MM.1S (cell line): ENCODE measurements around the gene SCAF4.

Experiments
- DNase-seq: peaks from one replicate; pipeline ENCODE4 v3.0.0-alpha.2; 2015
- H2AFZ ChIP-seq: fragments of 300-600 bp; sonication (generic); 2 replicates; pipeline ENCODE4 v1.6.0; 2016; ENCODE audit warnings: antibody characterized with exemption, low read length
- H3F3A ChIP-seq: fragments of 300-600 bp; sonication (generic); 2 replicates; pipeline ENCODE4 v1.6.1; 2016; ENCODE audit warnings: mild to moderate bottlenecking, antibody characterized with exemption, low read length, moderate library complexity, mixed read lengths; ENCODE audit not compliant: insufficient read depth
- H3K27ac ChIP-seq: fragments of 300-600 bp; sonication (generic); 2 replicates; pipeline ENCODE4 v1.5.1; 2016; ENCODE audit warnings: mild to moderate bottlenecking, low read length
- H3K27me3 ChIP-seq: fragments of 300-600 bp; sonication (generic); replicated peaks from 2 replicates; pipeline ENCODE4 v1.6.0; 2016; ENCODE audit warnings: low read length; ENCODE audit not compliant: insufficient read depth
- H3K36me3 ChIP-seq: fragments of 300-600 bp; sonication (generic); replicated peaks from 2 replicates; pipeline ENCODE4 v1.6.1; 2016; ENCODE audit warnings: mild to moderate bottlenecking, low read length, mixed read lengths; ENCODE audit not compliant: insufficient read depth
- H3K4me1 ChIP-seq: fragments of 300-600 bp; sonication (generic); 2 replicates; pipeline ENCODE4 v1.6.1; 2016; ENCODE audit warnings: low read length, mixed read lengths
- H3K4me2 ChIP-seq: fragments of 300-600 bp; sonication (generic); 2 replicates; pipeline ENCODE4 v1.6.0; 2016; ENCODE audit warnings: low read depth, low read length
- H3K4me3 ChIP-seq: fragments of 300-600 bp; sonication (generic); 2 replicates; pipeline ENCODE4 v1.5.1; 2016; ENCODE audit warnings: low read length, mixed read lengths
- H3K79me2 ChIP-seq: fragments of 300-600 bp; sonication (generic); 2 replicates; pipeline ENCODE4 v1.6.1; 2016; ENCODE audit warnings: mixed run types, low read length, mixed read lengths
- H3K9ac ChIP-seq: fragments of 300-600 bp; sonication (generic); 2 replicates; pipeline ENCODE4 v1.6.1; 2016; ENCODE audit warnings: low read length, mixed read lengths
- H3K9me2 ChIP-seq: fragments of 300-600 bp; sonication (generic); replicated peaks from 2 replicates; pipeline ENCODE4 v1.6.1; 2016; ENCODE audit warnings: mild to moderate bottlenecking, low read length, mixed read lengths; ENCODE audit not compliant: insufficient read depth
- H3K9me3 ChIP-seq: fragments of 300-600 bp; sonication (generic); replicated peaks from 2 replicates; pipeline ENCODE4 v1.6.1; 2016; ENCODE audit warnings: mild to moderate bottlenecking, low read length, mixed read lengths; ENCODE audit not compliant: insufficient read depth
- H4K20me1 ChIP-seq: fragments of 300-600 bp; sonication (generic); 2 replicates; pipeline ENCODE4 v1.6.1; 2016; ENCODE audit warnings: mild to moderate bottlenecking, low read length, moderate library complexity, mixed read lengths; ENCODE audit not compliant: insufficient read depth
- CTCF ChIP-seq: fragments of 300-600 bp; sonication (generic); IDR thresholded peaks from 2 replicates; pipeline ENCODE4 v1.5.1; 2016; ENCODE audit warnings: antibody characterized with exemption, low read length, mixed read lengths
- EZH2 ChIP-seq: fragments of 300-600 bp; sonication (generic); optimal IDR thresholded peaks from 2 replicates; pipeline ENCODE3; 2017; ENCODE audit warnings: low read depth, mild to moderate bottlenecking, antibody characterized with exemption, low read length, mixed read lengths
- EZH2phosphoT487 ChIP-seq: fragments of 300-600 bp; sonication (generic); IDR thresholded peaks from 2 replicates; pipeline ENCODE4 v1.6.1; 2018; ENCODE audit warnings: antibody characterized with exemption, low read length

Gene SCAF4

GRCh38 chr21:31683029-31683428 is 48.9 kb downstream of the SCAF4 start:
- H4K20me1 ChIP-seq, result no peaks in the 10 kb centered on the region
- H3K36me3 ChIP-seq, result peaks cover 15% of the 10 kb centered on the region
- H3K27me3 ChIP-seq, result no peaks in the 10 kb centered on the region
- H3F3A ChIP-seq, result no peaks in the 10 kb centered on the region
- H3K9ac ChIP-seq, result no peak overlapping the region
- H3K4me2 ChIP-seq, result no peak overlapping the region
- peaks cover 13% of the 10 kb centered on the region; the same call in 1 of the 2 replicates for H3K79me2 ChIP-seq
- no peak for DNase-seq
- H3K9me2 ChIP-seq, result no peaks in the 10 kb centered on the region
- no peak overlapping the region for H2AFZ ChIP-seq
- no peak for TF ChIP-seq EZH2
- TF ChIP-seq CTCF, result peak; percentile 10; the same call in 1 of the 2 replicates
- no peaks in the 10 kb centered on the region for H3K4me1 ChIP-seq
- H3K27ac ChIP-seq, result no peak overlapping the region
- no peaks in the 10 kb centered on the region for H3K9me3 ChIP-seq
- no peak overlapping the region for H3K4me3 ChIP-seq

- peaks cover 15% of the 10 kb centered on the region for H3K36me3 ChIP-seq
- no peaks in the 10 kb centered on the region for H3K4me1 ChIP-seq
- H3K9me3 ChIP-seq, result no peaks in the 10 kb centered on the region
- no peaks in the 10 kb centered on the region for H3K27me3 ChIP-seq
- no peak overlapping the region for H3K4me2 ChIP-seq
- H2AFZ ChIP-seq, result no peak overlapping the region
- DNase-seq, result no peak
- H3K9ac ChIP-seq, result no peak overlapping the region
- no peaks in the 10 kb centered on the region for H4K20me1 ChIP-seq
- no peaks in the 10 kb centered on the region for H3K9me2 ChIP-seq
- no peak for TF ChIP-seq EZH2phosphoT487
- no peak for TF ChIP-seq CTCF
- TF ChIP-seq EZH2, result no peak
- H3K27ac ChIP-seq, result no peak overlapping the region
- H3K4me3 ChIP-seq, result no peak overlapping the region
- peaks cover 13% of the 10 kb centered on the region; the same call in 1 of the 2 replicates for H3K79me2 ChIP-seq
- no peaks in the 10 kb centered on the region for H3F3A ChIP-seq
Measured at GRCh38 chr21:31682620-31683019, 49.3 kb downstream of the SCAF4 start.

- Histone ChIP-seq H3K36me3 (peaks cover 8% of the 10 kb centered on the region), H3K9me3 (no peaks in the 10 kb centered on the region), H3K4me3 (no peak overlapping the region), H3K4me2 (no peak overlapping the region), H3K9me2 (no peaks in the 10 kb centered on the region), H3K27ac (no peak overlapping the region), H3K9ac (no peak overlapping the region), H4K20me1 (no peaks in the 10 kb centered on the region), H3K27me3 (no peaks in the 10 kb centered on the region), H3K79me2 (peaks cover 5% of the 10 kb centered on the region; the same call in 1 of the 2 replicates), H3K4me1 (no peaks in the 10 kb centered on the region), H3F3A (no peaks in the 10 kb centered on the region), H2AFZ (no peak overlapping the region)
- TF ChIP-seq CTCF (no peak), EZH2 (no peak), EZH2phosphoT487 (no peak)
- DNase-seq, result no peak
Measured at GRCh38 chr21:31678478-31678877, 53.4 kb downstream of the SCAF4 start.
